ENCODE results near the gene FERMT1.
"Not testable (repeated sequence)": the region's sequence is repeated elsewhere in the genome, so short reads cannot be mapped to it uniquely, and the experiment has no call there.

The FERMT1 gene

GRCh38 chr20:6116758-6117157 lies 6.1 kb downstream of the FERMT1 start:
- DNase-seq = no peak

- DNase-seq = no peak
Observed at GRCh38 chr20:6115221-6115895, 7.5 kb downstream of the FERMT1 start.

GRCh38 chr20:6114696-6115095 lies 8.1 kb downstream of the FERMT1 start:
- no peak for DNase-seq

GRCh38 chr20:6113951-6114350 lies 8.9 kb downstream of the FERMT1 start:
- DNase-seq = no peak

GRCh38 chr20:6112965-6113364 lies 9.9 kb downstream of the FERMT1 start:
- not testable (repeated sequence) for DNase-seq

- no peak for DNase-seq
Observed at GRCh38 chr20:6108330-6108729, 14.5 kb downstream of the FERMT1 start.

- DNase-seq = no peak
Observed at GRCh38 chr20:6104493-6105188, 18.2 kb downstream of the FERMT1 start.

GRCh38 chr20:6103301-6103700 lies 19.5 kb downstream of the FERMT1 start:
- no peak for DNase-seq

- no peak for DNase-seq
Observed at GRCh38 chr20:6101346-6101745, 21.5 kb downstream of the FERMT1 start.

- DNase-seq = no peak
Observed at GRCh38 chr20:6100246-6100645, 22.6 kb downstream of the FERMT1 start.

- DNase-seq = no peak
Observed at GRCh38 chr20:6099819-6100218, 23.0 kb downstream of the FERMT1 start.

GRCh38 chr20:6095409-6095808 lies 27.4 kb downstream of the FERMT1 start:
- no peak for DNase-seq

GRCh38 chr20:6094565-6094964 lies 28.3 kb downstream of the FERMT1 start:
- no peak for DNase-seq

- DNase-seq = no peak
Observed at GRCh38 chr20:6094063-6094462, 28.8 kb downstream of the FERMT1 start.

- DNase-seq = no peak
Observed at GRCh38 chr20:6091661-6092060, 31.2 kb downstream of the FERMT1 start.

- DNase-seq = no peak
Observed at GRCh38 chr20:6086868-6087267, 36.0 kb downstream of the FERMT1 start.

- DNase-seq = no peak
Observed at GRCh38 chr20:6083926-6084325, 38.9 kb downstream of the FERMT1 start.

- DNase-seq = no peak
Observed at GRCh38 chr20:6081236-6081635, 41.6 kb downstream of the FERMT1 start.

- DNase-seq = no peak
Observed at GRCh38 chr20:6079016-6079415, 43.8 kb downstream of the FERMT1 start.

- DNase-seq = no peak
Observed at GRCh38 chr20:6075428-6076219, 47.2 kb downstream of the FERMT1 start.

GRCh38 chr20:6074784-6075183 lies 48.0 kb downstream of the FERMT1 start:
- DNase-seq = no peak

GRCh38 chr20:6074145-6074561 lies 48.7 kb downstream of the FERMT1 start:
- DNase-seq = peak; percentile 9
